Activated CD8-positive, alpha-beta memory T cell treated with anti-CD3 and anti-CD28 coated beads for 24 hours (primary cell): Measurements from ENCODE around the gene LRRK1.
A peak's percentile ranks its signal among the peaks of the same experiment; 100 is the strongest.

ENCODE experiments used
- DNase-seq: peaks from one replicate; pipeline ENCODE4 v3.0.0-alpha.2; 2020

LRRK1 gene

DNA sequence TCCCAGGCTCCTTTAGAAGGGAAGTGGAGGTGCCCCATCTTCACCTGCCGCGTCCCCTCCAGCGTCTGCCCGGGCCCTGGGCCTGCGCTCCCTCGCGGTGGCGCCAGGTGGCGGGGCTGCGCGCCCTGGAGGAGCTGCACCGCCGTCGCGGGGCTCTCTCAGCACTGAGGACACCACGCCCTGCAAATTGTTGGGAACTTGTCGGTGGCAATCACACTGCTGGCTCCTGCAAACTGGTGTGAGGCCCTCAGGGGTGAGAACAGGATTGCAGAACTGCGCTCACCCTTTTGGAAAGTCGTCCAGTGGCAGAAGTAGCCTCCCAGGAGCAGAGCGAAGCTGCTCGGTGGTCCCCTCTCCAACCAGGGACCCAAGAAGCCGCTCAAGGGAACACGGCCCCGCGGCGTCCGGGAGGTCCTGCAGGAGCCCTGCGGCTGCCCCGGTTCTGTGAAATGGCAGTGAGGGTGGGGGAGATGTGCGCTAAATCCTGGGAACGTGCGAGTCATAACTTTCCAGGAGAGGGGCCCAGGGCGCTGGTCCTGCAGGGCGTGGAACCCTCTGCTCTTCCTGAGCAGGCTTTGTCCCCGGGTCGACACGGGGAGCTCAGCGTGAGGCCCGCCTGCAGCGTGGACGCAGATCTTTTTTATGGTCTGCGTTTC is 995 bp upstream of the LRRK1 start:
- DNase-seq, result peak; percentile 88

DNA sequence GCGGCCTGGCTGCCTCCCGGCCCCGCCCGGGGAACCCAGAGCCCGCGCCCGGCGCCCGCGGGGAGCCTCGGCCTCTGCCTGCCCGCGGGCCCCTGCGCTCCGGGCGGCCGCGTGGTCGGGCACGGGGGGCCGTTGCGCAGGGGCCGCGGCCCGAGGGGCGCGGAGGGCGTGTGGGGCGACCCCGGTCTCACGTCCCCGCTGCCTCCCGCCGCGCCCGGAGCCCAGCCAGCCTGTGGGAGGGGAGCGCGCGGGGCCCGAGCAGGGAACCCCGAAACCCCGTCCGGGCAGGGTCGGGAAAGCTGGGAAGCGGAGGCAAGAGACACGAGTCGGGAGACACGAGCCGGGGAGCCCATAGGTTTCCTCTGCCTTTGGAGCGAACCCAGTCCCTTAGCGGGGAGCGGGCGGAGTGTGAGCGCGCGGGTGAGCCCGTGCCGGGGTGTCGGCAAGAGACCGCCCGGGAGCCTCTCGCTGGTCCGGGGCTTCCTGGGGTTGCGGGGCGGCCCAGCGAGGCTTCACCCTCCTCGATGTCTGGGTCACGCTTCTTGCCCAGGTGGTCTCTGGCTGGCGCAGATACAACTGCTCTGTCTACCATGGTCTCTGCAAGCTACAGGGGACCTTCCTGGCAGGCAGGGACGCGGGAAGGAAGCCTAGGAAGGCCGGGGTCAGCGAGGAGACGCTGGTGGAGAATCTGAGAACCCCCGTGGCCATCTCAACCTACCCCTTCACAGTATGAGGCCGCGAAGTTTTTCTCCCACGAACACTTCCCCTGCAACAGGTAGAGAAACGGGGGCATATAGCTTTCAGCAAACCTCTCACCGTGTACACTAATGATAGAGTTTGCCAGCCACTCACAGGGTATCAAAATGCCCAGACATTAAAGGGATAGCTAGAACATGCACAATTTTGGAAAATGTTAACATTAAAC is 586 bp downstream of the LRRK1 start:
- DNase-seq, result peak; percentile 68

DNA sequence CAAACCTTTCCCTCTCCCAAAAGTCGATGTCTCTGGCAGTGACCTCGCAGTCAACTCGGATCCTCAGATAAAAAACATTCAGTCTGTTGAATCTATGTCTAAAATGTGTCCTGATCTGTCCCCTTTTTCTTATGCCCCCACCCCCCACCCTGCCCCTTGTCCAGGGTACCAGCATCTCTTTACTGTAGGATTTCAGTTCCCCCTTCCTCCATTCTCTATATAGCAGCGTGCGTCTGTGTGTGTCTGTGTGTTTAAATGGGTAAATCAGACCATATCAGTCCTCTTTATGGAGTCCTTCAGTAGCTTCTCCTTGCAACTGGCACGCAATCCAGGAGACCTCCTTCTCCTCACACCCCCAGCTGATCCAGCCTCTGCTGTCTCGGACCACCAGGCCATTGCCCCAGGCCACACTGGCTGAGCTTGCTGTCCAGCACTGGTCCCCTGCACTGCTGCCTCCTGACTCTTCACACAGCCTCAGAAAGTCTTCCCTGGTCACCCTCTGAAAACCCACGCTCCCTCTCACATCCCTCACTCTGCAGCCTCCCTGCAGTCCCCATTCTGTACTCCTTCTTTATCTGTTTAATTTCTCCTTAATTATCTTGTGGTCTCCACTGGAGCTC is 1.5 kb downstream of the LRRK1 start:
- DNase-seq, result no peak

DNA sequence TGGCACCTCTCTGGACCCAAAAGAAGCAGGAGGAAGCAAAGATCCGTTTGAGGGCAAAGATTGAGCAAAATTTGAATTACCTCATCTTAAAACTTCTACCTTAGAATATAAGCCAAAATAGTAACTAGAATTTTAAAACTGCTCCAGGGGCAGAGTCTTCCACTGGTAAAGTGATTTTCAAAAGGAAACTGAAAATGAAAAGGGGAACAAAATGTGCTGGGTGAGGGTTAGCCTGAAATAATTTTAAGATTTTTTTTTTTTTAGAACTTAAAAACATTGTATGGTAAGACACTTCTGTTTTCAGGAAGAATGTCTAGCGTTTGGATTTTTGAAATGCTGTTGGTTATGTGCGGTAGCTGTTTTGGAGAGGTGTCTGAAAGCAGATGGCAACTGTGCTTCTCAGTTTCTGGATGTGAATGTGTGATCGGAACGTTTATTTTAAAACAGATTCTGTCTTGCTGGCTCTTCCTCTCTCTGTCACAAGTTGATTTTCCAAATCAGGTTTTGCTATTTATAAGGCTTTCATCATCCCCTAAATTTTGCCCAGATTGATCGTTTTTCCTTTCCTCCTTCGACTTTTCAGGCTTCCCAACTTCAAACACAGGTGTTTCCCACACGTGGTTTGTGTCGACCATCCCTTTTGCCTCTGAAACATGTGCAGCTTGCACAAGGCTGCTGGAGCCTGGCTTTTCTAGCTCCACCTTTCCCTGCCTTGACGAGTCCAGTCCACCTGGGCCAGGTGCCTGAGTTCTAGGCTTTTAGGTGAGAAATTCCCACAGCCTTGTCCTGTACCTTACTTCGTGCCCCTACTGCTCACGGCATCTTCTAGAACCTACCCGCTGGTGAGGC is 3.3 kb downstream of the LRRK1 start:
- DNase-seq, result no peak

DNA sequence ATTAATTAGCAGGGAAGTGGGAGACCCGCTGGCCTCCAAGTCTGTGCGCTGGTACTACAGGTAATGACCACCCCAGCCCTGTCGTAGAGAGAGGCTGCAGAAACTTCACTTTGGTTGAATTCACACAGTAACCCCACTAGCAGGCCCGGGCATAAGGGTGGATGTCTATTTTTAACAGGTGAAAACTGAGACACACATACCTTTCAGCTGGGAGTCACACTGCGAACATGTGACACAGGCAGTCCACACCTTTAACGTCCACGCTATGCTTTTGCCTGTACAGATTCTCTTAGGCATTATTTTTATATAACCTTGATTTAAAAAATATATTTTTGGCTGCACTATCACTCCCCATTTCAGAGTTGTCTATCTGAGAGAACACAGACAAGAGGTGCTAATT is 3.9 kb downstream of the LRRK1 start:
- DNase-seq, result no peak

DNA sequence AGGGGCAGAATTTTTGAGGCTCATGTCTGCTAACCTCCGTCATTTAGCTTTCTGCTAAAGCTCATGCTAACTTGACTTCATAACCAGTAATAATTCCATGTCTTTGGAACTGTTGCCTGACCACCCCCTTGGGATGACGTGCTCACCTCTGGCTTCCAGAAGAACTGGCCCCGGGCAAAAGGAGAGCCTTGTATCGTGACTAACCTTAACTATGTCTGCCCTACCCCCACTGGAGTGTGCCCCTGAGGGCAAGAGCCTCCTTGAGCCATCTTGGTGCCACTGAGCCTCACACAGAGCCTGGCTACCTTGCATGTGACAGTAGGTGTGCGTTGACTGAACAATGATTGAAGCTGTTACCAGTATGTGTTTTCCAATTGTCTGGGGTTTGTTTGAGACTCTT is 4.7 kb downstream of the LRRK1 start:
- DNase-seq, result no peak

DNA sequence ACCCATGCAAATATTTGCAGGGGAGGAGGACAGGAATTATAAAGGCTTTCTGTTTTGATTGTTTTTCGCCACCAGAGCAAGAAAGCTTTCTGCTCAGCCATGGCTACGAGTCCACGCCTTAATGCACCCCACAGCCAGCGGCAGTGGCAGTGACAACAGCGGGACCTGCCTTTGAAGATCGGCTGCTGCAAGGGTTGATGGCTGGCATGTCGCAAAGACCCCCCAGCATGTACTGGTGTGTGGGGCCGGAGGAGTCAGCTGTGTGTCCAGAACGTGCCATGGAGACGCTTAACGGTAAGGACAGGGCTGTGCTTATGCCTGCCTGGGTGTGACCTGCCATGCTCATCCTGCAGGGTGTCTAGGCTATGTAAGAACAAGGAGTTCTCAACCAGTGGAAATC is 5.3 kb downstream of the LRRK1 start:
- no peak for DNase-seq

DNA sequence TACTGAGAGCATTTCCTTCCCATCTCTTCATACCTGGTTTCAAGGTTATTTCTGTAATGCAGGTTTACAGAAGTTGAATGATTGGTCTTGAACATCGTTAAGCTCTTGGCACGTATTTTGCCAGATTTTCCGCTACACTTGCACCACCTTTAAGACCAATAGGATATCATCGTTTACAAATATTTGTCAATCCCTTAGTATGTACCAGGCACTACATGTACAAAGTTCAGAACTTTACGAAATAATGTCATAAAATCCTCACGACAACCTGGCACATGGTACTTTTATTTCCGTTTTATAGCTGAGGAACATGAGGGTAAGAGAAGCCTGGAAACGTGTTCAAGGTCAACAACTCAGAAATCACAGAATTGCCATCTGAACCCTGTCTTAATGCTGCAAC is 6.3 kb downstream of the LRRK1 start:
- no peak for DNase-seq

DNA sequence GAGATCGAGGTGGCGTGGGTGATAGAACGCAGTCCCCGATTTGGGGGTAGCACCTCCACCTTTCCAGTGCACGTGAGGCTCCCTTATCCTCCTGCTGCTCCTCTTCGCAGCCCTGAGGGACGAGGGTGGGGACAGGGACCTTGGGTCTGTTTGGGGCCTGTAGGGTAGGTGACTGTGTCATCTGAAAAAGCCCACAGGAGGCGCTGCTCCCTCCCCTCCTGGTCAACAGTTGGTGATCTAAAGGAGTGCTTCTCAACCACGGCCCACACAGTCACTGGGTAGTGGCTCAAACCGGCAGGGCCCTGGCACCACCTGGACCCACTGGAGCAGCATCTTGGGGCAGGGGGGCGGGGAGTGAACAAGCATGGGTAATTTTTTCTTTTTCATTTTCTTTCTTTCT is 7.1 kb downstream of the LRRK1 start:
- no peak for DNase-seq

DNA sequence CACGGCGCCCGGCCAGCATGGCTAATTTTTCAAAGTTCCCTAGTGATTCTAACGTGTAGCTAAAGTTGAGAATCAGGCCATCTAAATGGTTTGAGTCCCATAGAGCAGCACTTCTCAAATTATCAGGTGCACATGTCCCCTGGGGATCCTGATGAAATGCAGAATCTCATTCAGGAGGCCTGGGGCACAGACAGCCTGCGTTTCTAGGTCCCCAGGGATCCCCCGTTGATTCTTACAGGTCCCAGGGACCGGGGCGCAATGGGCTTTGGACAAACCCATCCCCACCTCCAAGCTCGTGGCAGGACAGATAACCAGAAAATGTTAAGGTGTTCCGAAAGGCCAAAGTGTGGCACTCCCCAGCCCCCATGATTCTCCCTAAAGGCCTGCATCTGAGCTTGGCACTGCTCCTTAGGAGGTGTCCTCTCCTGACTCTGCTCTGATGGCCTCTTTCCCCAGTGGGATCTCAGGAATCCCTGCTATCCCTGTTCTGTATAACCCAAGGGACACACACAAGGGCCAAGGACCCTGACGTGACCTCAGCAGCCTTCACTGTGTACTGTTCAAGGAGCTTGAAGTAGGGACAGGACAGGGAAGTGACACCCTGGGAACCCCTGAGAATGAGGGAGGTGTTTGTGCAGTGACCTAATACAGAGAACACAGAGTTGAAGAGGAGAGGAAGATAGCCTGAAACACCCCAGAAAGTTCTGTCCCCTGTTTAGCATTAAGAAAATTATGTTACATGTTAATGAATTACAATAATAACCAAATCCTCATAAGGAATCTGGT is 8.0 kb downstream of the LRRK1 start:
- no peak for DNase-seq

DNA sequence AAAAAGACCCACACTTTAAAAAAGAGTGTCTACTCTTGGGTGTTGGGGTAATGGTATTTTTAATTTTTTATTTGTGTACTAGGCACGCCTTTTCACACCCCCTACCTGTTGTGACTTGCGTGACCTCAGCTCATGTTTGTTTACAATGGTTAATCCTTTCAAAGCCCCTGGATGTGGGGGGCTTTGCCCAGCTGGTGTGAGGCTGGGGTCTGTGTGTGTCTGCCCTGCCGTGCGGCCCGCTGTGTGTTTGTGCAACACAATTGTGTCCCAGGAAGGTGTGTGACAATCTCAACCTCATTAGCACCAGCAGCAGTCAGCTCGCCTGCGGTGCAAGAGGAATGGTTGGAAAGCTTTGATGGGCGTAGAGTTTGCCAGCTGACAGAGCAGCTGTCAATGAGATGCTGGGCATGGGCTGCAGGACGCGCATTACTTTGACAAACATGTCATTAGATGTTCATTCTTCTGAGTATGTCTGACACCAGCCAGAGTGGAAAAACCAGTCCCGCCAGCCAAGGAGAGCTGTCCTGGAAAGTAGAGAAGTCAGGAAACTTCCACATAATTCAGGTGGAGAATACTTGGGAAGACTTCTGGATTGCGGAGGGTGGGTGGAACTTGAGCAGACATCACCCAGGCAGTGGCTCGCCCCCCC is 9.6 kb downstream of the LRRK1 start:
- DNase-seq, result no peak

DNA sequence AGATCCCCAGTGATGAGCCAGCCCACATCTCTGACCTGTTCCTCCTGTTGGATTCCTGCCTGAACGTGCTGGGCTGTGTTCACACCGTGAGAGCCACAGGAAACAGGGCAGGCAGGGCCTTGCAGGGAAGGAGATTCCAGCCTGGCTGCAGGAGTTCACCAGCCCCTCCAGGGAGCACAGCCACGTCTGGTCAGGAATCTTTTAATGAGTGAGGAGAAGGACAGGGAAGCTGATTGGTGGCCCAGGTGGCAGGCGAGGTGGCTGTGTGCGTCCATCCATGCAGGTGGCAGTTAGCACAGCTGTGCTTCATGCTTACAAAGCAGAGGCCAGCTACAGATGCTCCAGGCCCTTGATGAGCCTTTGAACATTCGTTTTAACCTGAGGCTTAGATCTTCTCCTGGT is 10.5 kb downstream of the LRRK1 start:
- no peak for DNase-seq

DNA sequence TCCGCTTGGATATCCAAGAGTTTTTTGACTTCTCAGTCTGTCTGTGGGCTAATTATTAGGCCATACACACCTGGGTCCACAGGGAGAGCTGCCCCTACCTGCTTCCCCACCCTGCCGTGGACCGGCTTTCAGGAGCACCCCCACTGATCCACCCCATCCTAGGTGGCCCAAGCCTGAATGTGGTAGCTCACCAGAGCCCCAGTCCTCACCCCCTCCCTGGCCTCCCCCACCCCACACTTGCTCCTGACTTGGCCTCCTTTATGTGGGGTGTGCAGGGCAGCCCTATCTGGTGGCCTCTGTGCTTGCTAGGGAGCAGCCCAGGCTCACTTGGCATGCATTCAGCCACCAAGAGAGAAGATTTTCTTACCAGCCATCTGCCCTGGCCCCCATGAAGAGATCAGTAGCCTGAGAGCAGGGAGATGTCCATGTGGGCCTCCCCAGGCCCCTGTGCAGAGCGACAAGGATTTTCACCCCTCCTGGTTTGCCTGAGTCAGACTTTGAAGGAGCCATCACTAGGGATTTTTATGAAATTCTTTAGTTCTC is 11.2 kb downstream of the LRRK1 start:
- DNase-seq, result no peak

DNA sequence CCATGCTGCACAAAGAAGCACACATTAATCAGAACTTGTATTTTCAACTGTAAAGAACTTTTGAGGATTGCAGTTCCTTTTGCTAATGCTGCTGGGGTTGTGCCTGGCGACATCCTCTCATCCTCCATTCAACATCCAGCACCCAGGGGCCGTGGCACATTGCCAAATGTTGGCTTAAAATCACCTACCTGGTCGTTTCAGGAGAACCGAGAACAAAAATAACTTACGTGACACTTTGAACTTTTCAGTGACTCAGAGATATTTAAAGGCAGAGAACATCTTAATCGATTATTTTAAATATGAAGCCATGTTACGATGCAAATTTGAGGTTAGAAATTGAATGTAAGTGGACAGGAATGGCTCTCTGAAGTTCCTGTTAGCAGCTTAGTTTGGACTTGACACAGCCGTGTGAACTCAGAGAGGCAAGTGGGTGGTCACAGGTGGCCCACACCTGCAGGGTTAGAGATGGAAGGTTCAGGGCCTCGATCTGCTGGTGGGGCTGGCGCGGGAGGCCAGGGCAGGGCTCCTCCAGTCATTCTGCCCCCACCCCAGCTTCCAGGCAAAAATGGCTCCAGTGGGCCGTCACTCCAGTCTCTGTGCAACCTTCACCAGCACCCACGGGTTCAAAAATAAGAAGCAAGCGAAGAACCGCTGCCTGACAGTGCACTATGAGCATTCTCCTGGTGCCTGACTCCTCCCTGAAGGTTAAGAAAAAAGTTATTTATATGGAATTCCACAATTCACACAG is 12.2 kb downstream of the LRRK1 start:
- DNase-seq, result no peak

DNA sequence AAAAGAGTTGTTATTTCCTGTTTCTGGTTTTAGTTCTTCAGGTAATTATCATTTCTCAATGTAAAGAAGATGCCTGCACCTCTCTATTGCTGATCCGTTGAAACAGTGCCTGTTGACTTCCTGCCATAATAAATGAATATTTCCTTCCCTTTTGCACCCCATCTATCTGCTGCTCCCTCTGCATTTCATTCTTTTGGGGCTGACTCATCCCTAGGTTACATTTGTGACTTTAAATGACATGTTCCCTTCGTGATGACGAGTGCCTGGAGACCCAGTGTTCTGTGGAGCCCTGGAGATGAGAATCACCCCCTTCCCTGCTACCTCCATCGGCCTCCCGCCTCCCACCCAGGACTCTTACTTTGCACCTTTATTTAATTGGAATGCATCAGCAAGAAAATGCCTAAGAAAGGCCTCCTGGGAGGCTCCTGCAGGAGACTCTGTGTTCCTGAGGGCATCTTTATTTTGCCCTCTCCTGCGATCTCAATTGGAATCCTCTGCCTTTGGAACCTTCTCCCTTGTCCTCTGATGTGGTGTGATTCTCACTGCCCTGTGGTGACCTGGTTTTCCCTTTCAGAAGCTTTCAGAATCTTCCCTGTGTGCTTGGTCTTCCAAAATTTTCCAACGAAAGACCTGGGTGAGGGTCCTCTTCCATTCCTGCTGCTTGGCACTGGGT is 13.7 kb downstream of the LRRK1 start:
- DNase-seq, result no peak

DNA sequence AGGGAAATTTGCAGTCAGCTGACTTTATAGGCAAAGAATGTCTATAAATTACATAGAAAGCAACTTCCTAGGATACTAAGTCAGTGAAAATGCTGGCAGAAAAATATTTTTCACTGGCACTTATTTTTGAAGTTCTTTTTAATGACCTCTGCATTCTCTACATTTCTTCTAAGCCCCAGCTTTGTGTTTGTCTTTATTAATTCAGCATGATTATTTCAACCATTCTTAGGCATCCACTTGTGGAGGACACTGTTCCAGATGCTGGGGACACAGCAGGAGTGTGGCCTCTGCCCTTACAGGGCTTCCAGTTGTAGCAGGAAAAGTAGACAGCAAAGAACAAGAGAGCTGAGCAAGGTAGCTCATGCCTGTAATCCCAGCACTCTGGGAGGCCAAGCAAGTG is 15.0 kb downstream of the LRRK1 start:
- no peak for DNase-seq

DNA sequence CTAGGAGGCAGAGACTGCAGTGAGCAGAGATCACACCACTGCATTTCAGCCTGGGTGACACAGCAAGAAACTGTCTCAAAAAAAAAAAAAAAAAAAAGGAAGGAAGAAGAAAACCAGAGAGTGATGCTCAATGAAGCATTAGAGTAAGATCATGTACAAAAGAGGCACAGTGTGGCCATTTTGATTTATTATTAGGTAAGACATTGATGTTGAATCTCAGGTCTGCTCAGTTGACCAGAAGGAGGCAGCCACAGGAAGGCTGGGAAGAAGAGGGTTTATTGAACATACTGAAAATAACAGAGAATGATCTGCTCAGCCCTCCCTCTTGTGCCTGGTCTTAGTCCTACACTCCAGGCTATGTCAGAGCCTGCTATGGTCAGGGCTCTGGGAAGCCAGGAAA is 15.6 kb downstream of the LRRK1 start:
- no peak for DNase-seq

DNA sequence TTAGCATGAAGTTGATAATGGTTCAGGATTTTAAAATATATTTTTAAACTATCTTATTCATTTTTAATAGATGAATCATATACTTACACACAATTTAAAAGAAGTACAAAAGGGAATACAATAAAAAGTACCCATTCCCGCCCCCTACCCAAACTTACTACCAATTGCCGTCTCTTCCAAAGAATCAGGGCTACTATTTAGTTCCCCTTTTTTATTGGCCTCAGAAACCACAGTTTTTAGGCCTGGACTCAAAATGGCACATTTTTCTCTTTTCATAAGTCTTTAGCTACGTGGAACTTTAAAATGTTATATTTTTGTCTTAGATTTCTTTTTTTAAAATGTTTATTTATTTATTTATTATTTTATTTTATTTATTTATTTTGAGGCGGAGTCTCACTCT is 18.0 kb downstream of the LRRK1 start:
- no peak for DNase-seq

DNA sequence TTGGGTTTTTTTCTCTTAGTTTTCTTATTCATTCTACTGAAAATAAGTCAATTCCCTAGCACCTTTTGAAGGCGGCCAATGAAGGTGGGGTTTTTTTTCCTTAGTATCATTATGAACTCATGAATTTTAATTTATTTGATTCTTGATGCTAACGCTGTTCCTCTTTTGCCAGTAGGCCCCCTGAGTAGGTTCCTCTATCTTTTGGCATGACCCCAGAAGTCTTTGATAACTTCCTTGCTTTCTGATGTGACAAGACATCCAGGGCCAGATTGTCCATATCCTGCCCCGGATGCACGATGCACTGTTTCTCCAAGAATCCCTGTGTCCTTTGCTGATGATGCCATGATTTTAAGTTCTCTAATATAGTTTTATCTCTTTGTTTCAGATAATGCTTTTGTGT is 20.6 kb downstream of the LRRK1 start:
- DNase-seq, result no peak

DNA sequence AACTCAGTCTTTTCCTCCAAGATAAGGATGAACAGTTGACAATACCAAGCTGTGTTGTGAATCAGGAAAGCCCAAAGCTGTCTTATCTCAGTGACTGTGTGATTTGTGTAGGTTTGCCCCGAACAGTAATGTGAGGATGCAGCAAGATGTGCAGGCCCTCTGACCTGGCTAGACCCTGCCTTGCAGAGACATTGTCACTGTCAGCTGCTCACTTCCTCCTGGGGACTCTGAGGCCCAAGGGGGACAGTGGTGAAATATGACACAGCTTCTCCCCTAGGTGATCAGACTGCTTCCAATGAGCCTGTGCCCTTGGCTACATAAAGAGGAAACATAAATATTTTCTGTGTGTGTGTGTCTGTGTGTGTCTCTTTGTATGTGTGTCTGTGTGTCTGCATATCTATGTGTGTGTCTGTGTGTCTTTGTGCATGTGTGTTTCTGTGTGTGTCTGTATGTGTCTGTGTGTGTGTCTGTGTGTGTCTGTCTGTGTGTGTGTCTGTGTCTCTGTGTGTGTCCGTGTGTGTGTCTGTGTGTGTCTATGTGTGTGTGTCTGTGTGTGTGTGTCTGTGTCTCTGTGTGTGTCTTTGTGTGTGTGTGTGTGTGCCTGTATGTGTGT is 21.7 kb downstream of the LRRK1 start:
- DNase-seq, result no peak
